ENCODE data around the gene BRF1. TPM values are rescaled to one million over a fixed set of nuclear protein-coding genes. Genes with fewer than 3 reads are reported as not detected.

Gene BRF1
- total RNA-seq, 1 experiment from 2014 or later, result 41.2 TPM

- intact Hi-C loops (cut with micrococcal nuclease), result no loop called here
- no peak for ATAC-seq
- H3K79me2 ChIP-seq (ENCODE audit: insufficient read depth, low read length), result no peaks in the 10 kb centered on the region
- no peak overlapping the region for H3K4me3 ChIP-seq (replicated peaks in 1 of 2; ENCODE audit: low read depth in 1 of 2, low read length in 2 of 2)
- no peak overlapping the region for H3K4me2 ChIP-seq (ENCODE audit: low read length)
- TF ChIP-seq ZBTB33 (IDR thresholded peaks at IDR 0.05; ENCODE audit: extremely low read depth, insufficient replicate concordance, low read length) (no peak), TCF7L2 (IDR thresholded peaks at IDR 0.05; ENCODE audit: borderline replicate concordance, extremely low read depth, insufficient read depth, insufficient read length) (no peak), REST (IDR thresholded peaks at IDR 0.05; ENCODE audit: low read depth) (no peak), YY1 (IDR thresholded peaks at IDR 0.05; ENCODE audit: extremely low read depth, insufficient replicate concordance, low read depth, low read length) (no peak), EZH2 (IDR thresholded peaks at IDR 0.05) (no peak), EGR1 (IDR thresholded peaks at IDR 0.05; ENCODE audit: low read depth) (no peak), POLR2AphosphoS5 (IDR thresholded peaks at IDR 0.05; ENCODE audit: low read depth, low read length) (no peak), ATF3 (IDR thresholded peaks at IDR 0.05) (no peak), ZFX (IDR thresholded peaks at IDR 0.05) (no peak), CBX3 (IDR thresholded peaks at IDR 0.05; ENCODE audit: low read depth) (no peak), ZNF274 (IDR thresholded peaks at IDR 0.05; ENCODE audit: low read depth, low read length) (no peak), RAD21 (IDR thresholded peaks at IDR 0.05; ENCODE audit: low read depth) (no peak), JUND (IDR thresholded peaks at IDR 0.05) (no peak)
- no peak for DNase-seq (ENCODE audit: low read depth, low spot score)
- H3K36me3 ChIP-seq (ENCODE audit: control insufficient read depth in 1 of 2, insufficient read depth in 2 of 2, low read length in 2 of 2), result no peaks in the 10 kb centered on the region
- H3K27me3 ChIP-seq (ENCODE audit: insufficient read depth, low read length), result no peaks in the 10 kb centered on the region
- H2AFZ ChIP-seq (ENCODE audit: low read depth, low read length, poor library complexity, severe bottlenecking), result no peak overlapping the region
- no peaks in the 10 kb centered on the region for H4K20me1 ChIP-seq (ENCODE audit: insufficient read depth)
- H3K27ac ChIP-seq (ENCODE audit: low read depth, low read length), result no peak overlapping the region
- ChIA-PET RAD21 (ENCODE audit: low non-redundant PET in 1 of 2, low total read pairs in 2 of 2, uncharacterized antibody in 2 of 2, unreplicated experiment in 2 of 2) (no interaction called here), CTCF (no interaction called here), POLR2A (no interaction called here)
- no peaks in the 10 kb centered on the region for H3K9me2 ChIP-seq (ENCODE audit: insufficient read depth)
- no peaks in the 10 kb centered on the region for H3K9me3 ChIP-seq (ENCODE audit: control insufficient read depth in 1 of 2, insufficient read depth in 1 of 2, low read depth in 1 of 2, low read length in 2 of 2)
- no peak overlapping the region for H3K9ac ChIP-seq (ENCODE audit: low read length)
- H3K4me1 ChIP-seq (ENCODE audit: control insufficient read depth in 1 of 2, insufficient read depth in 2 of 2, low read length in 2 of 2), result peaks cover 14 to 20% of the 10 kb centered on the region in 2 experiments; a peak in 3 of 4 replicates
- no TSS peak for BruUV-seq (replicated peaks)
Observed at GRCh38 chr14:105205673-105206208, 95.1 kb downstream of the BRF1 start.

Data from HCT116 (cell line).